HG03460 (cell line): ENCODE results near the gene COQ8A.

Experiments used
- ATAC-seq: cut with Tn5 transposase; IDR thresholded peaks from one replicate; pipeline ENCODE4 v1.9.1; 2021; ENCODE audit not compliant: unreplicated experiment

The COQ8A gene

DNA sequence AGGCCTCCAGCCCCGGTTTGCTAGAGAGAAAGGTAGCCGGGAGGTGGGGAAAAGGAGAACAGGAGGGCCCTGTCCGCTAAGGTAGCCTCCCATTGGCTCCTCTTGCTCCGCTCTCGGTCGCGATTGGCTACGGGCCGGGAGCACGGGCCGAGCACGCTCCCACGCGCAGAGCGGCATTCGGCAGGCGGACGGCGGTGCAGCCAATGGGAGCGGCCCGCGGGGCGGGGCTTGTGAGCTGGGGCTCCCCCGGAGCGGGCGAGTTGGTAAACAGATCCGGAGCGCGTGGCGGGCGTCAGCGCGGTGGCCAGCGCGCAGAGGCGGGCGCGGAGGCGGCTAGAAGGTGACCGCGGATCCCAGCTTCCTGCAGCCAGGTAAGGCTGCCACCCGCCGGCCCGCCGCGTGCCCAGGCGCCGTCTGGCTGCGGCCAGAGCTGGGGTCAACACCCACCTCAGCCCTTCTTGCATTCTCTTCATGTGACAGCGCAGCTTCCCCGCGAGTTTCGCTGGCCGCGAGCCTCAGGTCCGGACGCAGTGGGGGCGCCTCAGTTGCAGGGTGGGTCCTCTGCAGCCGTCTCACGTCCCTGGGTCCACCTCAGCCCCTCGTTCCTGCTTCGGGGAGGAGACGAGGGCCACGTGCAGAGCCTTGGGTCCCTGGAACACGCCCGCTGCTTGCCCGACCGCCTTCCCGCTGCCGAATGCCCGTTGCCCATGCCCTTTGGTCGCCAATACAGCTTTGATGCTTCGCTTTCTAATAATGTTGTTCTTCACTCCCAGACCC lies at the start of gene COQ8A:
COQ8A (plus strand) TSS at position 266 of the 777 bp plus-strand sequence. CDS start 21,092 bp downstream, outside the sequence.
- peak; percentile 97 for ATAC-seq

GRCh38 chr1:226890331-226891108 lies 49.6 kb upstream of the COQ8A start:
- no peak for ATAC-seq

GRCh38 chr1:226891346-226891745 lies 48.7 kb upstream of the COQ8A start:
- ATAC-seq: no peak

DNA sequence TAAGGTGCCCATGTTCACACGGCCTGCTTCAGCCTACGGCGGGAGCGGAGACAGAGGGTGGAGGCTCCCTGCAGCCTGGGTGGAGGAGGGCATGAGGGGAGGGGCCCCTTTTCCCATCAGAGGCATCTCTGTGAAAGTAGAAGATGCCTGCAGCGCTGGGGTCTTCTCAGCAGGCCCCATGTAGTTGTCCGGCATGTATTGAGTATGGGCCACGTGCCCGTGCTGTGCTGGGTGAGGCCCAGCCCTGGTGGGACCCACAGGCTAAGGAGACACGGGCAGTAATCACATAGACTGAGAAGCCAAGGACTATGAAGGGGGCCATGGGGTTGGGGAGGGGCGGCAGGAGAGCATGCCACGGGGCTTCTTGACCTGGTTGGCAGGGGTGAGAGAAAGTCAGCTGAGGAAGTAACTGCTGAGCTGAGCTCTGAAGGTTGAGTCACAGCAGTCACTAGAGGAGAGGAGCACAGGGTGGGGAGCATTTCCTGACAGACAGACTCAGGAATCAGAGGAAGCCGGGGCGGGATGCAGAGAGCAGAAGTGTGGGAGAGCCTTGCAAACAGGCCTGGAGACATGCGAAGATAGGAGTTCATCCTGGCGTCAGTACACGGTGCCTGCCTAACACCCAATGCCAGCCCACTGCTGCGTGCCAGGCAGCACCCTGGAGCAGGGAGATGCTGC lies 48.1 kb upstream of the COQ8A start:
- ATAC-seq: no peak

- ATAC-seq: no peak
These were observed 47.6 kb upstream of the COQ8A start for GRCh38 chr1:226892524-226892875.

GRCh38 chr1:226893936-226894335 lies 46.2 kb upstream of the COQ8A start:
- ATAC-seq: no peak

DNA sequence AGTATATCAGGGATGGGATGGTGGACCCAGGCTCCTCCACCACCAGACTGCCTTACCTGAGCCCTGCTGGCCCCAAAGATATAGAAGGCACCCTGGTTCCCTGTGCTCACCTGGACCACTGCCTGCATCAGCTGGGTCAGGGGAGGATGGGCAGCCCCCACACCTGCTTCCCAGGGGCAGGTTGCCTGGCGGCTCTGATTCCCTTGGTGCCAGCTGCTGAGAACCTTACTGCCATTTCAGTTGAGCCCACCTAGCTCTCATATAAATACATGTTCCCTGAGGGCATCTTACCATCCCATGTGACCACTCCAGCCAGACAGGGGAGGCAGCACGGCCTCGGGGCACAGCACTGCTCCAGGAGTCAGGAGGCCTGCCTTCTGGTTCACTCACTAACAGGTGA lies 45.3 kb upstream of the COQ8A start:
- ATAC-seq: no peak

- ATAC-seq: no peak
These were observed 44.5 kb upstream of the COQ8A start for GRCh38 chr1:226895644-226896043.

GRCh38 chr1:226898246-226898645 lies 41.8 kb upstream of the COQ8A start:
- ATAC-seq: no peak

- no peak for ATAC-seq
These were observed 38.7 kb upstream of the COQ8A start for GRCh38 chr1:226901421-226901820.

GRCh38 chr1:226902601-226903000 lies 37.5 kb upstream of the COQ8A start:
- ATAC-seq: no peak

DNA sequence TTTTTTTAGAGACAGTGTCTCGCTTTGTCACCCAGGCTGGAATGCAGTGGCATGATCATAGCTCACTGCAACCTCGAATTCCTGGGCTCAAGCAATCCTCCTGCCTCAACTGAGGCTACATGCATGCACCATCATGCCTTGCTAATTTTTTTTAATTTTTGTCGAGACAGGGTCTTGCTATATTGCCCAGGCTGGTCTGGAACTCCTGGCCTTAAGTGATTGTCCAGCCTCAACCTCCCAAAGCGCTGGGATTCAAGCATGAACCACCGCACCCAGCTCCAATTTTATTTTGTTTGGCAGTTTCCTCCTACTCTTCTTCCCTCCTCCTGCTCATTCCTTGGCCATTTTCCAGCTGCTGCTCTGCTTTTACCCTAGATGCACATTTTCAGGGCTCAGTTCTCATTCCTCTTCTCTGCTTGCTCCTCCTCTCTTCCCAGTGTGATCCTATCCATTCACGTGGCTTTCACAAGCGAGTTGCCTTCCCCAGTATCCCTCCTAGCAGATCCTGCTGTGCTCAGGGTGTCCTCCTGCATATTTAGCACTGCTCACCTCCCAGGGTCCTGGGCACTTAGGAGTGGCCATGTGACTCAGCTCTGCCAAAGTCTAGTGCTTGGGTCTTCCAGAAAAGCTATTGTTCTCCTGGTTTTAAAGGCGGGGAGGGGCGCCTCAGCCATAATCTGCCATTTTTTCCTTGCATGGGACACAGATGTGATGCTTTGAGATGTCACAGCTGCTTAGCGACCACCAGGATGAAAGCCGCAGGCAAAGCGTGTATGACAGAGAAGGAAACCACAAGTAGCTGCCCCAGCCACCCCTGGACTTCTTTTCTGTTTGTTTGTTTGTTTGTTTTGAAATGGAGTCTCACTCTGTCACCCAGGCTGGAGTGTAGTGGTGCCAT lies 36.0 kb upstream of the COQ8A start:
- ATAC-seq: no peak

GRCh38 chr1:226904772-226905171 lies 35.3 kb upstream of the COQ8A start:
- no peak for ATAC-seq

DNA sequence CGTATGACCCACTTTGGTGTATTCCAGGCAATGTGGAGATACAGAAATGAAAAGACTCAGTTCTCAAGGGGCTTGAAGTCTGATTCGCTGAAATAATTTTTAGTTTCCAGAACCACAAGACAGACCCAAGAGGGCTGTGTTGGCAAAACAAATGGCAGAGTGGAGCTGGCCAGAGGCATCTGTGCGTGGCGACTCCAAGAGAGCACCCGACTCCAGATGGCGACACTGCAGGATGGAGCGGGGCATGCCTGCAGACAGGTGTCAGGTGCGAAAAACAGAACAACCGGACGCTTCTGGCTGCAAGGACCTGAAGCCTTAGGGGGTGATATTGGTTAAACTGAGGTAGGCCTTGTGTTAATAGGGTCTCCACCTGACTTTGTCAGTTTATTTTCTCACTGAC lies 31.7 kb upstream of the COQ8A start:
- no peak for ATAC-seq

DNA sequence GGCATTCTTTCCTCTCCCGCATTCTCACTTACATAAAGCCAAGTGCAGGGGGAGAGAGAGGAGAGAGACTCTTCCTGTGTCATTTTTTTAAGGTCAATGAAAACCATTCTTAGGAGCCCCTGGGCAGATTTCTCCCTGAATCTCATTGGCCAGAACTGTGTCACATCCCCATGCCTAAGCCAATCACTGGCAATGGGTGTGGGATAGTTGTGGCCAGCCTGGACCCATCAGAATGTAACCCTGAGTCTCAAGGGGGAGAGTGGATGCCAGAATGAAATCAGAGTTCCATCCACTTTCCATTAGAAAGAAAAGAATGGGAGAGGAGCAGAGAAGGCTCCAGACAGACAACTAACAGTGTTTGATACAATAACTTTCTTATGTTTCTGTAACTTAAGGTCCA lies 31.2 kb upstream of the COQ8A start:
- no peak for ATAC-seq

DNA sequence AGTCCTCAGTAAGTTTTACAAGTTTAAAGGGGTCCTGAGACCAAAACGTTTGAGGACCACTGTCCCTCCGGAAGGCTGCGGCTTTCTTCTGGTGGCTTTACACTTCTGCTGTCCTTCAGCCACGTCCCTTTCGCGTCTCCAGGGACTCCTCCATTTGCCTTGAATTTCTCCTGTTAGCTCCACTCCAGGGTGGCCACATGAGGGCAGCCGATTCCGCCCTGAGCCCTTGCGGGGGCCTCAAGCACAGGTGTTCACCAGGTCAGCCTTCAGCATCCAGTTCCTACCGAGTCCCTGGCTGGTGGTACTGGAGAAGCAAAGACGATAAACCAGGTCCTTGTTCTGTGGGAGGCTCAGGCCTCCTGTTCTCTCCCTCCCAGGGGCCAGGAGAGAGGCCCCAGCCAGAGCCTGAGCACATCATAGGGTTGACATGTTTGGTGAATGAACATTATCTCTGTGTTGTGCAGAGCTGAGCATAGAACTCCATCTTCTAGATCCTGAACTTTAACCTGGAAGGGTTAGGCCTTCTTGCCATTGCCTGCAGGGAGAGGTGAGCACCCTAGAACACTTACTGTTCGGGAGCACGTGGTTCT lies 27.4 kb upstream of the COQ8A start:
- peak; percentile 78 for ATAC-seq

DNA sequence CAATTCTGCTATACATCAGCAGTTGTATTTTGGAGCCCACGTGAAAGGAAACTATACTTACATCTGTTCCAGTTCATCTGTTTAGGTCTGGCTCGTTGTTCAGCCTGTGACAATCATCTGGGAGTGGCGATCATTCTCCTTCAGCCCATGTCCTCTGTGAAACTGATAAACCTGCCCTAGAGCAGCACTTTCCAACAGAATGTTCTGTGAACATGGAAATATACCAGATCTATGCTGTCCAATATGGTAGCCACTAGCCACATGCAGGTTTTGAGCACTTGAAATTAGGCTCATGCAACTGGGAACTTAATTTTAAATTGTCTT lies 24.5 kb upstream of the COQ8A start:
- ATAC-seq: no peak

DNA sequence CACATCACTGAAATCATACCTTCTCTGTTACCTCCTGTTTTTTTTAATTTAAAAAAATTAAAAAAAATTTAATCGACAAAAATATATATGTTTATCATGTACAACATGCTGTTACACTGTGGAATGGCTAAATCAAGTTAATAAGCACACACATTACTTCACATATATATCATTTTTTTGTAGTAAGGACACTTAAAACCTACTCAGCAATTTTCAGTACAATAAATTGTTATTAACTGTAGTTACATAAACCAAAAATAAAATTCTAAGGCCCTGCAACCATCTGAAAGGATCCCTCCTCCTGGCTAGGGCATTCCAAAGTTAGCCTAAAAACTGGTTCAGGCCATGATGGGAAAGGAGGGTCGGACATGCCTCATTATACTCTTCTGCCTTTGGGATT lies 23.6 kb upstream of the COQ8A start:
- no peak for ATAC-seq

DNA sequence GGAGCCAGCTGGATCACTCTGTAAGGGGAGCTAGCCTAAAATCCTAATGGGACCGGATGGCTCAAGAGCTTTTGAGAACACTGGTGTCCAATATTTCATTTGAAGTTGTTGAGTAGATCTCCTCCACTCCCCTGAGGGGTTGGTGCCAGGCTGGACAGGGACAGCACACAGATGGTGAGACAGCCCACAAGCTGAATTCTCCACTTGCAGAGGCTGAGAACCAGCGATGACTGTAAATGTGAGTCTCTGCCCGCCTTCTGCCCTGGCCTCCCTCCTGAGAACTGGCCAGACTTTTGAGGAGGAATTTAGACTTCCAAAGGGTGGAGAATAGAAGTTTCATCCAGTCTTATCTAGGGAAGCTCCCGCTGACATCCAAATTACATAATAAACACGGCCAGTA lies 20.5 kb upstream of the COQ8A start:
- no peak for ATAC-seq

- ATAC-seq: no peak
These were observed 20.1 kb upstream of the COQ8A start for GRCh38 chr1:226919995-226920394.

- no peak for ATAC-seq
These were observed 19.6 kb upstream of the COQ8A start for GRCh38 chr1:226920446-226920894.
